SK-N-SH treated with all-trans-retinoic acid at 6 μM for 48 hours (cell line): ENCODE measurements around the gene ZNF469.

ENCODE experiments used
- ATAC-seq: fragments of 200-7000 bp; cut with Tn5 transposase; 3 replicates; pipeline ENCODE4 v1.9.1; 2020; ENCODE audit warnings: mild to moderate bottlenecking, moderate library complexity
- ARNTL ChIP-seq: fragments of 450-650 bp; formaldehyde crosslinking; IDR thresholded peaks from 2 replicates; pipeline ENCODE4 v1.5.0; 2020; ENCODE audit warnings: low read depth, mild to moderate bottlenecking, moderate library complexity, borderline replicate concordance
- BACH2 ChIP-seq: fragments of 250-450 bp; sonication (Bioruptor Pico); IDR thresholded peaks from 2 replicates; pipeline ENCODE4 v1.9.0; 2021; ENCODE audit warnings: mild to moderate bottlenecking, borderline replicate concordance
- CREB5 ChIP-seq: fragments of 250-450 bp; sonication (Bioruptor Pico); IDR thresholded peaks from 2 replicates; pipeline ENCODE4 v1.5.1; 2020; ENCODE audit warnings: low read depth, mild to moderate bottlenecking, moderate library complexity
- CSDC2 ChIP-seq: fragments of 250-450 bp; sonication (Bioruptor Pico); IDR thresholded peaks from 2 replicates; pipeline ENCODE4 v1.5.0; 2020; ENCODE audit warnings: mild to moderate bottlenecking, moderate library complexity
- CSRNP3 ChIP-seq: fragments of 250-450 bp; sonication (Bioruptor Pico); IDR thresholded peaks from 2 replicates; pipeline ENCODE4 v1.5.1; 2021; ENCODE audit warnings: mild to moderate bottlenecking, moderate library complexity
- ESRRG ChIP-seq: fragments of 250-450 bp; sonication (Bioruptor Pico); IDR thresholded peaks from 2 replicates; pipeline ENCODE4 v1.6.1; 2021; ENCODE audit warnings: mild to moderate bottlenecking
- GLIS3 ChIP-seq: fragments of 250-450 bp; sonication (Bioruptor Pico); IDR thresholded peaks from 2 replicates; pipeline ENCODE4 v1.5.0; 2020; ENCODE audit warnings: mild to moderate bottlenecking, moderate library complexity
- ISL1 ChIP-seq: fragments of 250-450 bp; sonication (Bioruptor Pico); IDR thresholded peaks from 2 replicates; pipeline ENCODE4 v2.1.2; 2022; ENCODE audit warnings: mild to moderate bottlenecking, moderate library complexity
- OSR1 ChIP-seq: fragments of 250-450 bp; sonication (Bioruptor Pico); IDR thresholded peaks from 2 replicates; pipeline ENCODE4 v1.8.0; 2022; ENCODE audit warnings: moderate library complexity, mild to moderate bottlenecking, inconsistent platforms
- POU6F1 ChIP-seq: fragments of 250-450 bp; sonication (Bioruptor Pico); IDR thresholded peaks from 2 replicates; pipeline ENCODE4 v1.8.0; 2021; ENCODE audit warnings: low read depth, mild to moderate bottlenecking, moderate library complexity, borderline replicate concordance
- PPARA ChIP-seq: fragments of 250-450 bp; sonication (Bioruptor Pico); IDR thresholded peaks from 2 replicates; pipeline ENCODE4 v1.5.0; 2020; ENCODE audit warnings: mild to moderate bottlenecking, borderline replicate concordance
- RARB ChIP-seq: fragments of 250-450 bp; sonication (Bioruptor Pico); IDR thresholded peaks from 2 replicates; pipeline ENCODE4 v1.8.0; 2021; ENCODE audit warnings: mild to moderate bottlenecking, moderate library complexity
- SNAI2 ChIP-seq: fragments of 250-450 bp; sonication (Bioruptor Pico); IDR thresholded peaks from 2 replicates; pipeline ENCODE4 v1.5.0; 2020; ENCODE audit warnings: mild to moderate bottlenecking, moderate library complexity
- TCF4 ChIP-seq: fragments of 250-450 bp; sonication (Bioruptor Pico); IDR thresholded peaks from 2 replicates; pipeline ENCODE4 v1.8.0; 2021; ENCODE audit warnings: mild to moderate bottlenecking, moderate library complexity, borderline replicate concordance
- TOX ChIP-seq: fragments of 250-450 bp; sonication (Bioruptor Pico); IDR thresholded peaks from 2 replicates; pipeline ENCODE4 v1.8.0; 2021; ENCODE audit warnings: mild to moderate bottlenecking, moderate library complexity, borderline replicate concordance
- TSHZ2 ChIP-seq: fragments of 250-450 bp; sonication (Bioruptor Pico); IDR thresholded peaks from 2 replicates; pipeline ENCODE4 v1.5.0; 2020; ENCODE audit warnings: mild to moderate bottlenecking, moderate library complexity
- ZC3H10 ChIP-seq: fragments of 250-450 bp; sonication (Bioruptor Pico); IDR thresholded peaks from 2 replicates; pipeline ENCODE4 v1.5.1; 2021; ENCODE audit warnings: mild to moderate bottlenecking, moderate library complexity
- ZFP3 ChIP-seq: fragments of 250-450 bp; sonication (Bioruptor Pico); IDR thresholded peaks from 2 replicates; pipeline ENCODE4 v1.5.0; 2020; ENCODE audit warnings: mild to moderate bottlenecking, moderate library complexity
- ZFP30 ChIP-seq: fragments of 450-650 bp; formaldehyde crosslinking; IDR thresholded peaks from 2 replicates; pipeline ENCODE4 v1.5.0; 2022; ENCODE audit warnings: mild to moderate bottlenecking, moderate library complexity
- ZNF565 ChIP-seq: fragments of 450-650 bp; formaldehyde crosslinking; conservative IDR thresholded peaks from 2 replicates; pipeline ENCODE4 v1.5.0; 2020; ENCODE audit warnings: low read depth, mild to moderate bottlenecking, moderate library complexity
- ZNF70 ChIP-seq: fragments of 450-650 bp; formaldehyde crosslinking; IDR thresholded peaks from 2 replicates; pipeline ENCODE4 v1.5.0; 2020; ENCODE audit warnings: mild to moderate bottlenecking, moderate library complexity
- ZNF8 ChIP-seq: fragments of 450-650 bp; formaldehyde crosslinking; IDR thresholded peaks from 2 replicates; pipeline ENCODE4 v1.5.0; 2020; ENCODE audit warnings: mild to moderate bottlenecking, moderate library complexity
- TF ChIP-seq, protein P1 (sequence below): fragments of 250-450 bp; sonication (Bioruptor Pico); IDR thresholded peaks from 2 replicates; pipeline ENCODE4 v1.8.0; 2020; ENCODE audit warnings: mild to moderate bottlenecking, moderate library complexity, borderline replicate concordance

ZNF469 gene

GRCh38 chr16:88353232-88353631 is 29.5 kb upstream of the ZNF469 start:
- TF ChIP-seq ESRRG (CRISPR knock-in tag) (no peak), ARNTL (CRISPR knock-in tag) (no peak), ZNF8 (CRISPR knock-in tag) (no peak), CSDC2 (no peak), BACH2 (CRISPR knock-in tag) (no peak), POU6F1 (CRISPR knock-in tag) (no peak), ZNF565 (CRISPR knock-in tag) (no peak), ZC3H10 (CRISPR knock-in tag) (no peak), GLIS3 (no peak), ISL1 (CRISPR knock-in tag) (no peak), CSRNP3 (CRISPR knock-in tag) (no peak), TCF4 (no peak), CREB5 (CRISPR knock-in tag) (no peak), PPARA (CRISPR knock-in tag) (no peak), RARB (CRISPR knock-in tag) (no peak), SNAI2 (CRISPR knock-in tag) (no peak), ZNF70 (CRISPR knock-in tag) (no peak), ZFP30 (CRISPR knock-in tag) (no peak), OSR1 (CRISPR knock-in tag) (no peak)
- TF ChIP-seq, protein P1, sequence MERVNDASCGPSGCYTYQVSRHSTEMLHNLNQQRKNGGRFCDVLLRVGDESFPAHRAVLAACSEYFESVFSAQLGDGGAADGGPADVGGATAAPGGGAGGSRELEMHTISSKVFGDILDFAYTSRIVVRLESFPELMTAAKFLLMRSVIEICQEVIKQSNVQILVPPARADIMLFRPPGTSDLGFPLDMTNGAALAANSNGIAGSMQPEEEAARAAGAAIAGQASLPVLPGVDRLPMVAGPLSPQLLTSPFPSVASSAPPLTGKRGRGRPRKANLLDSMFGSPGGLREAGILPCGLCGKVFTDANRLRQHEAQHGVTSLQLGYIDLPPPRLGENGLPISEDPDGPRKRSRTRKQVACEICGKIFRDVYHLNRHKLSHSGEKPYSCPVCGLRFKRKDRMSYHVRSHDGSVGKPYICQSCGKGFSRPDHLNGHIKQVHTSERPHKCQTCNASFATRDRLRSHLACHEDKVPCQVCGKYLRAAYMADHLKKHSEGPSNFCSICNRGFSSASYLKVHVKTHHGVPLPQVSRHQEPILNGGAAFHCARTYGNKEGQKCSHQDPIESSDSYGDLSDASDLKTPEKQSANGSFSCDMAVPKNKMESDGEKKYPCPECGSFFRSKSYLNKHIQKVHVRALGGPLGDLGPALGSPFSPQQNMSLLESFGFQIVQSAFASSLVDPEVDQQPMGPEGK (CRISPR knock-in tag): no peak
- no peak for ATAC-seq

DNA sequence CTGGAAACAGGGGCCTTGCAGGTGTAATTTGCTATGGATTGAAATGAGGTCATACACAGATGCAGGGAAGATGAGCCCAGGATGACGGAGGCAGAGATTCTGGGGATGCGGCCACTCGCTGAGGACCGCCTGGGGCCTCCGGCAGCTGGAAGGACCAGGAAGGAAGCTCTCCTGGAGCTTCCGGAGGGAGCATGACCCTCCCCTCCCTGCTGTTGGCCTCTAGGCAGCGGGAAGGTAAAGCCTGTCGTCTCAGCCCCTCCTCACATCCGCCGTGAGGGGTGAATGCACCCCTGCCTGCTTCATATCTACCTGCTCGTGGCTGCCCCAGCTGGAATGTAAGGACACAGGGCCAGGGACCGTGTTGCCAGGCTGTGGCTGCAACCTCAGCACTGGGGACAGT is 29.1 kb upstream of the ZNF469 start:
- ATAC-seq: no peak
- TF ChIP-seq OSR1 (CRISPR knock-in tag) (no peak), ZC3H10 (CRISPR knock-in tag) (no peak), BACH2 (CRISPR knock-in tag) (no peak), ZNF565 (CRISPR knock-in tag) (no peak), ZFP30 (CRISPR knock-in tag) (no peak), TCF4 (no peak), PPARA (CRISPR knock-in tag) (no peak), SNAI2 (CRISPR knock-in tag) (no peak), TOX (no peak), ESRRG (CRISPR knock-in tag) (no peak), TSHZ2 (CRISPR knock-in tag) (no peak), CSRNP3 (CRISPR knock-in tag) (no peak), ZNF70 (CRISPR knock-in tag) (no peak), ZFP3 (CRISPR knock-in tag) (no peak), GLIS3 (no peak), ARNTL (CRISPR knock-in tag) (no peak), RARB (CRISPR knock-in tag) (no peak)
- TF ChIP-seq, protein P1 (CRISPR knock-in tag): no peak
